ENCODE data around the gene DHRS11. TPM values are rescaled to one million over a fixed set of nuclear protein-coding genes. Genes with fewer than 3 reads are reported as not detected.

The DHRS11 gene
- total and polyA plus RNA-seq, 2 experiments from 2014 or later, result 3.1 to 4.7 TPM

DNA sequence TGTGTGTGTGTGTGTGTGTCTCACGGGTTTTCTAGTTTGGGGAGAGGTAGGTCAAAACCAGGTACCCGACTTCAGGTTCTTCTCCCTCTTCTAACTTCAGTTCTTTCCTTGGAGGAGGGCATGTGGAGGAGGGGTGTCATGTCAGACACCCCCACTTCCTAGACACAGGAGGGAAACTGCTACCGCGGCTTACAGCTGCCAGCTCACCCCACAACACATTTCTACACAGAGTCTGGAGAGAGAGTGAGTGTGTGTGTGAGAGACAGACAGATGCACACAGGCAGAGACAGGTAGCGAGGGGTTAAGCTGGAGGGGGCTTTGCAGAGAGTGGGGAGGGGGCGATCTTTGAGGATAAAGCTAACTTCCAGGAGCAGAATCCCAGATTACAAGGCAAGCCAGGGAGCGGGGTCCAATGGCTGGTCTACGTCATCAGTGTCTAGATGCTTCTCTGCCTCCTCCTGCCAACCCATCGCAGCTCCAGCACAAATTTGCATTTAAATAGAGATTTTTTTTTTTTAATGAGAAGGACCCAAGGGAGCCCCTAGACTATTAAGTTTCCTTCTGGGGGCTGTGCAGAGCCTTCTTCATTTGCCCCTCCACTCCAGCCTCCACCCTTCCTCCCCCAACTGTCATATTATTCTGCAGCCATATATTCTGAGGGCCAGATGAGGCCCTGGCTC is 58.6 kb downstream of the DHRS11 start:
- no peaks in the 10 kb centered on the region for H3K9me3 ChIP-seq (ENCODE audit: low read depth)
- no peaks in the 10 kb centered on the region for H4K20me1 ChIP-seq (ENCODE audit: insufficient read depth)
- no peak overlapping the region for H2AFZ ChIP-seq
- no peaks in the 10 kb centered on the region for H3K4me1 ChIP-seq (ENCODE audit: insufficient read depth)
- no peak for TF ChIP-seq EZH2 (IDR thresholded peaks at IDR 0.05; ENCODE audit: insufficient read depth, poor library complexity, severe bottlenecking)
- TF ChIP-seq EZH2phosphoT487 (IDR thresholded peaks at IDR 0.05; ENCODE audit: insufficient read depth, low read depth), result no peak
- no peak overlapping the region for H3K4me3 ChIP-seq
- WGBS, 2 experiments (ENCODE audit: low coverage in 1 of 2, low lambda C conversion rate in 2 of 2, missing lambda C conversion rate in 2 of 2), result 26 to 27% methylated on average over 9 of the region's 9 CpGs
- no peaks in the 10 kb centered on the region for H3K79me2 ChIP-seq (ENCODE audit: insufficient read depth)
- no peaks in the 10 kb centered on the region for H3F3A ChIP-seq (ENCODE audit: insufficient read depth)
- in situ Hi-C loops (cut with MboI), result no loop called here
- no peaks in the 10 kb centered on the region for H3K36me3 ChIP-seq (ENCODE audit: low read depth)
- H3K27ac ChIP-seq, result no peak overlapping the region
- H3K27me3 ChIP-seq (replicated peaks; ENCODE audit: insufficient read depth), result peaks cover 19% of the 10 kb centered on the region
- DNase-seq, result no peak
- H3K9ac ChIP-seq, result no peak overlapping the region
- H3K9me2 ChIP-seq (ENCODE audit: insufficient read depth), result no peaks in the 10 kb centered on the region
- H3K4me2 ChIP-seq (ENCODE audit: unreplicated experiment), result no peak overlapping the region

Other genes with a start within 250 kb of the DHRS11 start
- not detected in 2 replicates for gene TBC1D3H, start 203.4 kb upstream of the DHRS11 start, total RNA-seq (2014; rRNA removed; shearing (Covaris generic))
- gene TBC1D3H, start 203.4 kb upstream of the DHRS11 start, polyA plus RNA-seq (2016; fragmentation: Nextera tagmentation; extraction: Ambion mirVana), result not detected in 2 replicates
- 21.8 and 28.4 TPM in 2 replicates for gene ZNHIT3, start 105.2 kb upstream of the DHRS11 start, total RNA-seq (2014; rRNA removed; shearing (Covaris generic))
- gene ZNHIT3, start 105.2 kb upstream of the DHRS11 start, polyA plus RNA-seq (2016; fragmentation: Nextera tagmentation; extraction: Ambion mirVana), result 43.4 and 52.0 TPM in 2 replicates
- gene MYO19, start 57.0 kb upstream of the DHRS11 start, total RNA-seq (2014; rRNA removed; shearing (Covaris generic)), result 34.4 and 54.8 TPM in 2 replicates
- 14.9 and 15.7 TPM in 2 replicates for gene MYO19, start 57.0 kb upstream of the DHRS11 start, polyA plus RNA-seq (2016; fragmentation: Nextera tagmentation; extraction: Ambion mirVana)
- gene PIGW, start 56.9 kb upstream of the DHRS11 start, total RNA-seq (2014; rRNA removed; shearing (Covaris generic)), result 5.1 and 5.2 TPM in 2 replicates
- 8.0 and 8.6 TPM in 2 replicates for gene PIGW, start 56.9 kb upstream of the DHRS11 start, polyA plus RNA-seq (2016; fragmentation: Nextera tagmentation; extraction: Ambion mirVana)
- gene GGNBP2, start 47.0 kb upstream of the DHRS11 start, total RNA-seq (2014; rRNA removed; shearing (Covaris generic)), result 40.1 and 45.7 TPM in 2 replicates
- gene GGNBP2, start 47.0 kb upstream of the DHRS11 start, polyA plus RNA-seq (2016; fragmentation: Nextera tagmentation; extraction: Ambion mirVana), result 51.5 and 52.0 TPM in 2 replicates
- gene MRM1, start 9.7 kb downstream of the DHRS11 start, total RNA-seq (2014; rRNA removed; shearing (Covaris generic)), result 5.9 TPM in 2 replicates
- 2.8 and 3.8 TPM in 2 replicates for gene MRM1, start 9.7 kb downstream of the DHRS11 start, polyA plus RNA-seq (2016; fragmentation: Nextera tagmentation; extraction: Ambion mirVana)

All from GM23248 (cell line).